Measurements from ENCODE around the gene SMAD3. TPM values are rescaled to one million over a fixed set of nuclear protein-coding genes. Genes with fewer than 3 reads are reported as not detected.

SMAD3 gene
- total RNA-seq, 2 donors from 2014 or later: 19.7 to 52.4 TPM

DNA sequence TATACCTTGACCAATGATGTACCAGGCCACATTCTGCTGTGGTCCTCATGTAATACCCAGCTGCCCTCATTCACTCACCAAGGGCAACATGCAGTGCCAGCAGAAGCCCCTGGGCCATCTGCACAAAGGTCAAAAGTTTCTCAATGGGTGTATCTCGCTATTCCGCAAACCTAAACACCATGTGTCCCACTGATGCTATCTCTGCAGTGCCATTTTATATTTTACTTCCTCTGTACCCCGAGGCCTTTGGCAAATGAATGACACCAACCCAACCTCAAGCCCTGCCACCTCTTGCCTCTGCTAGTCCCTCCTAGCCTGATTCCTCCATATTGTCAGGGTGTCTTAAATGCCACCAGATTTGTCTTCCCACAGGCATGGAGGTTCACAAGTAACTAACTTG is 129.9 kb downstream of the SMAD3 start:
- peaks cover 5% of the 10 kb centered on the region for H3K4me1 ChIP-seq

DNA sequence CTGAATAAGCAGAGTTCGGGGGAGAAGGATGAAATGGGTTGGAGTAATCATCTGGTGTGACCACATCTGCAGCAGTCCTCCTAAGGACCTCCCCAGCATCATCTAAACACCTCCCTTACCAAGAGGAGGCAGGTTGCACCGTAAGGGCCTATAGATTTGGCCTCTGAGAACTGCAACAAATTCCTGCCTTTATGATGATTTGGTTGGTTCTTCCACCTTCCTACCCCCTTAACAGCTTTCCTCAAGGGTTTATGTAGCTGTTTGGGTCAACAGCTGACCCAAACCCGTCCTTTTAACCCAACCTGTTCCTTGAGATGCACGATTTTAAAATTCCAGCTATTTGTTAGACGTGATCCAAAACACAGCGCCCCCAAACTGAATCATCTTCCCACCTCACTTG is 130.8 kb downstream of the SMAD3 start:
- Histone ChIP-seq H3K27ac (no peak overlapping the region), H3K27me3 (no peaks in the 10 kb centered on the region), H3K4me3 (no peak overlapping the region), H3K9me3 (no peaks in the 10 kb centered on the region), H3K36me3 (replicated peaks in 1 of 2; ENCODE audit: insufficient read depth in 1 of 2, low read depth in 2 of 2) (peaks cover 0 to under 1% of the 10 kb centered on the region in 2 donors), H3K4me1 (peaks cover 11% of the 10 kb centered on the region)
- no peak for TF ChIP-seq POLR2A (IDR thresholded peaks at IDR 0.05)
- TF ChIP-seq, protein P1, sequence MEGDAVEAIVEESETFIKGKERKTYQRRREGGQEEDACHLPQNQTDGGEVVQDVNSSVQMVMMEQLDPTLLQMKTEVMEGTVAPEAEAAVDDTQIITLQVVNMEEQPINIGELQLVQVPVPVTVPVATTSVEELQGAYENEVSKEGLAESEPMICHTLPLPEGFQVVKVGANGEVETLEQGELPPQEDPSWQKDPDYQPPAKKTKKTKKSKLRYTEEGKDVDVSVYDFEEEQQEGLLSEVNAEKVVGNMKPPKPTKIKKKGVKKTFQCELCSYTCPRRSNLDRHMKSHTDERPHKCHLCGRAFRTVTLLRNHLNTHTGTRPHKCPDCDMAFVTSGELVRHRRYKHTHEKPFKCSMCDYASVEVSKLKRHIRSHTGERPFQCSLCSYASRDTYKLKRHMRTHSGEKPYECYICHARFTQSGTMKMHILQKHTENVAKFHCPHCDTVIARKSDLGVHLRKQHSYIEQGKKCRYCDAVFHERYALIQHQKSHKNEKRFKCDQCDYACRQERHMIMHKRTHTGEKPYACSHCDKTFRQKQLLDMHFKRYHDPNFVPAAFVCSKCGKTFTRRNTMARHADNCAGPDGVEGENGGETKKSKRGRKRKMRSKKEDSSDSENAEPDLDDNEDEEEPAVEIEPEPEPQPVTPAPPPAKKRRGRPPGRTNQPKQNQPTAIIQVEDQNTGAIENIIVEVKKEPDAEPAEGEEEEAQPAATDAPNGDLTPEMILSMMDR (IDR thresholded peaks at IDR 0.05): no peak
- WGBS, 2 donors: 91 to 97% methylated on average over 6 of the region's 6 CpGs
- ATAC-seq: no peak
- DNase-seq: no peak
- intact Hi-C loops (cut with DNase I): no loop called here

More for the DNA sequence above, 129.9 kb downstream of the SMAD3 start:
- no peaks in the 10 kb centered on the region for H3K27me3 ChIP-seq
- WGBS, 2 donors: 91 to 100% methylated on average over 3 of the region's 3 CpGs
- no peak overlapping the region for H3K4me3 ChIP-seq
- intact Hi-C loops (cut with DNase I): no loop called here
- ATAC-seq (no peak), DNase-seq (no peak)
- H3K36me3 ChIP-seq (replicated peaks in 1 of 2; ENCODE audit: insufficient read depth in 1 of 2, low read depth in 2 of 2): peaks cover 0 to 2% of the 10 kb centered on the region in 2 donors
- no peaks in the 10 kb centered on the region for H3K9me3 ChIP-seq
- TF ChIP-seq POLR2A (IDR thresholded peaks at IDR 0.05): no peak
- no peak overlapping the region for H3K27ac ChIP-seq

GRCh38 chr15:67196672-67197363 is 131.4 kb downstream of the SMAD3 start:
- Histone ChIP-seq H3K9me3 (no peaks in the 10 kb centered on the region), H3K4me1 (peaks cover 11% of the 10 kb centered on the region), H3K4me3 (no peak overlapping the region), H3K27me3 (no peaks in the 10 kb centered on the region), H3K36me3 (replicated peaks in 1 of 2; ENCODE audit: insufficient read depth in 1 of 2, low read depth in 2 of 2) (no peaks in the 10 kb centered on the region), H3K27ac (peak overlapping the region in 1 of 4 donors; percentile 20)
- TF ChIP-seq, protein P1 (IDR thresholded peaks at IDR 0.05): no peak
- TF ChIP-seq POLR2A (IDR thresholded peaks at IDR 0.05): no peak
- DNase-seq (no peak), ATAC-seq (peak; percentile 33)
- 78 to 89% methylated on average over 8 of the region's 8 CpGs for WGBS, 2 donors
- intact Hi-C loops (cut with DNase I): no loop called here

- Histone ChIP-seq H3K27ac (peak overlapping the region in 1 of 4 donors; percentile 20), H3K4me1 (peaks cover 11% of the 10 kb centered on the region), H3K36me3 (replicated peaks in 1 of 2; ENCODE audit: insufficient read depth in 1 of 2, low read depth in 2 of 2) (no peaks in the 10 kb centered on the region), H3K27me3 (no peaks in the 10 kb centered on the region), H3K9me3 (no peaks in the 10 kb centered on the region), H3K4me3 (no peak overlapping the region)
- no peak for TF ChIP-seq POLR2A (IDR thresholded peaks at IDR 0.05)
- TF ChIP-seq, protein P1 (IDR thresholded peaks at IDR 0.05): no peak
- DNase-seq (no peak), ATAC-seq (no peak)
- WGBS, 2 donors: 91 to 92% methylated on average over 2 of the region's 2 CpGs
- intact Hi-C loops (cut with DNase I): no loop called here
These were observed 131.9 kb downstream of the SMAD3 start for GRCh38 chr15:67197364-67197695.

DNA sequence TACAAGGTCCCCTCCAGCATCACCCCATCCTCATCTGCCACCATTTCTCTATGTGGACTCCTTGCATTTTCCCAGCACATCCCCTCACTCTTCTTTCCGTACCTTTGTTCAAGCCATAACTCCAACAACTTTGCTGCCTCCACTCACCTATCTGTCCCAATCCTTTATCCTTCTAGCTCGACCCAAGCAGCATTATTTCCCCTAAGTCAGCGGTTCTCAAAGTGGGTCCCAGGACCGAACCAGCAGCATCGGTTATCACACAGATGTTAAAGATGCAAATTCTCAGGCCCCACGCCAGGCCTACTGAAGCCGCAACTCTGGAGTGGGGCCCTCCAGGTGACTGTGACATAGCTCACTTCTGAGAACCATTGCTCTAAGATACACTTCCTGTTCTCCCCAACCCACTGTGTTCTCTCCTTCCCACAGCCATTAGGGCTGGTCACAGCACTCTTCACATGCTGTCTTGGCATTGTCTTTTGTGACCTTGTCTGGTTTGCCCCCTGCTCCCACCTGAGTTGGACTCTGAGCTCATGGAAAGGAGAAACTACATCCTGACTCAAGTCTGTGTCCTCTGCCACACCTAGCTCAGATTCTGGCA is 132.9 kb downstream of the SMAD3 start:
- WGBS, 2 donors: 96 to 98% methylated on average over 7 of the region's 7 CpGs
- H3K4me3 ChIP-seq: no peak overlapping the region
- H3K4me1 ChIP-seq: peaks cover 11% of the 10 kb centered on the region
- no peak for DNase-seq
- H3K36me3 ChIP-seq (replicated peaks in 1 of 2; ENCODE audit: insufficient read depth in 1 of 2, low read depth in 2 of 2): no peaks in the 10 kb centered on the region
- TF ChIP-seq POLR2A (IDR thresholded peaks at IDR 0.05): no peak
- TF ChIP-seq, protein P1 (IDR thresholded peaks at IDR 0.05): no peak
- H3K27ac ChIP-seq: no peak overlapping the region
- intact Hi-C loops (cut with DNase I): no loop called here
- no peak for ATAC-seq
- no peaks in the 10 kb centered on the region for H3K27me3 ChIP-seq
- no peaks in the 10 kb centered on the region for H3K9me3 ChIP-seq

Measured in body of pancreas (tissue), 4 donors.